Caco-2 (cell line): ENCODE data around the gene SGO1. TPM values are rescaled to one million over a fixed set of nuclear protein-coding genes. Genes with fewer than 3 reads are reported as not detected.

Experiments used
- BruUV-seq: library from RNA; stranded (reverse); fragments of 400-500 nt; replicated peaks from 2 replicates; lab custom pipeline; 2021; lab: Mats Ljungman, UMichigan
- CTCF ChIA-PET: fragments of 300-600 bp; sonication (Branson Sonifier 250); formaldehyde crosslinking; loops from one replicate; lab custom pipeline; 2022; ENCODE audit warnings: antibody characterized with exemption; lab: Charles Lee
- POLR2A ChIA-PET: fragments of 300-600 bp; sonication (Branson Sonifier 250); formaldehyde crosslinking; loops from one replicate; lab custom pipeline; 2022; ENCODE audit warnings: antibody characterized with exemption; lab: Charles Lee
- DNase-seq, 2 experiments: peaks; one replicate each; pipeline versions ENCODE4 v3.0.0 to v3.0.0-alpha.2; 2020 to 2022
- H3K27me3 ChIP-seq: replicated peaks from 2 replicates; pipeline ENCODE4 v1.6.0; 2011; ENCODE audit warnings: low read length; ENCODE audit not compliant: control insufficient read depth, insufficient read depth
- H3K36me3 ChIP-seq: 2 replicates; pipeline ENCODE4 v1.5.1; 2011; ENCODE audit warnings: low read length; ENCODE audit not compliant: control insufficient read depth, insufficient read depth
- H3K4me1 ChIP-seq: fragments of 250-450 bp; sonication (Bioruptor Pico); 2 replicates; pipeline ENCODE4 v1.5.1; 2020; ENCODE audit warnings: mild to moderate bottlenecking
- H3K4me3 ChIP-seq: 2 replicates; pipeline ENCODE4 v1.5.1; 2011; ENCODE audit warnings: low read depth, mild to moderate bottlenecking, control low read depth, low read length
- H3K9me3 ChIP-seq: fragments of 250-450 bp; sonication (Bioruptor Pico); 2 replicates; pipeline ENCODE4 v1.5.1; 2020; ENCODE audit warnings: mild to moderate bottlenecking, moderate library complexity
- H3K27ac Mint-ChIP-seq: one replicate; pipeline ENCODE4 v1.8.0; 2022; ENCODE audit warnings: mixed read lengths; ENCODE audit not compliant: unreplicated experiment
- H3K27me3 Mint-ChIP-seq: one replicate; pipeline ENCODE4 v1.8.0; 2022; ENCODE audit warnings: mixed read lengths; ENCODE audit not compliant: insufficient read depth, unreplicated experiment
- H3K36me3 Mint-ChIP-seq: one replicate; pipeline ENCODE4 v1.8.0; 2022; ENCODE audit warnings: mild to moderate bottlenecking, mixed read lengths; ENCODE audit not compliant: insufficient read depth, unreplicated experiment
- H3K4me1 Mint-ChIP-seq: one replicate; pipeline ENCODE4 v1.8.0; 2022; ENCODE audit warnings: low read depth, mixed read lengths; ENCODE audit not compliant: unreplicated experiment
- H3K4me3 Mint-ChIP-seq: one replicate; pipeline ENCODE4 v1.8.0; 2022; ENCODE audit warnings: mild to moderate bottlenecking, moderate library complexity, mixed read lengths; ENCODE audit not compliant: unreplicated experiment
- H3K9me3 Mint-ChIP-seq: one replicate; pipeline ENCODE4 v1.8.0; 2022; ENCODE audit warnings: mixed read lengths; ENCODE audit not compliant: unreplicated experiment
- intact Hi-C: fragments of 100-400 bp; cut with micrococcal nuclease; formaldehyde crosslinking; loops from one replicate; pipeline ENCODE4 v1.10.0; 2022; ENCODE audit not compliant: unreplicated experiment
- microRNA-seq: library from miRNA; unstranded; fragments of <30 nt; microRNA quantifications from one replicate; pipeline ENCODE4 v1.2.0, GENCODE V29; 2022
- total RNA-seq: library from RNA; stranded (reverse); gene quantifications from 2 replicates; pipeline ENCODE4 v1.2.3, GENCODE V29; 2022
- TF ChIP-seq, protein P1 (sequence below), 2 experiments: fragments of 200-600 bp in 1 of 2; IDR thresholded peaks; 1 replicate in 1 of 2; 2 replicates in 1 of 2; pipeline versions ENCODE4 v1.5.1 to v1.8.0; 2011 to 2022; ENCODE audit warnings: antibody characterized with exemption in 1 of 2, control low read depth in 1 of 2, inconsistent platforms in 1 of 2, low read depth in 1 of 2, low read length in 1 of 2, mild to moderate bottlenecking in 1 of 2, moderate library complexity in 1 of 2; ENCODE audit not compliant: insufficient read depth in 1 of 2, severe bottlenecking in 1 of 2, unreplicated experiment in 1 of 2

Gene SGO1
- total RNA-seq, 1 experiment from 2014 or later, result 24.2 TPM

DNA sequence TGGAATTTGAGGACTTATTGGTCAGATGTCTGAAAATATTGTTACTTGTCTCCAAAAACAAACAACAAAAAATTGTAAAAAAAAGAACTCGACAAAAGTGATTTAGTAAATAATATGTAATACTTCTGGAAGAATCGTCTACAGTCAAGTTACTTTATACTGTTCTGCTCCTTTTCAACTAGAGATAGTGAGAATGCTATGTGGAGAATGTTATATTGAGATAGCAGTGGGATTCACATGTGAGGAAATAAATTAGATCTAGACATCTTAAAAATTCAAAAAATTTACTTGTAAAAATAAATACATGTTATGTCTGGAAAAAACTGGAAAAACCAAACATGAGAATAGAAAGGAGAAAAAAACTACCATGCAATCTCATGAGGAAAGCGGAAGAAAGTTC is 64.9 kb downstream of the SGO1 start:
- no TSS peak for BruUV-seq
- no peaks in the 10 kb centered on the region for H3K36me3 ChIP-seq

More for the DNA sequence above, 64.9 kb downstream of the SGO1 start:
- Histone ChIP-seq H3K4me3 (no peak overlapping the region), H3K9me3 (no peaks in the 10 kb centered on the region), H3K27me3 (no peaks in the 10 kb centered on the region), H3K4me1 (no peaks in the 10 kb centered on the region)
- Mint-ChIP-seq H3K27ac (no peak overlapping the region), H3K4me3 (no peak overlapping the region), H3K27me3 (no peaks in the 10 kb centered on the region), H3K9me3 (no peaks in the 10 kb centered on the region), H3K4me1 (no peaks in the 10 kb centered on the region), H3K36me3 (no peaks in the 10 kb centered on the region)
- no peak for DNase-seq
- intact Hi-C loops, result no loop called here
- TF ChIP-seq, protein P1, sequence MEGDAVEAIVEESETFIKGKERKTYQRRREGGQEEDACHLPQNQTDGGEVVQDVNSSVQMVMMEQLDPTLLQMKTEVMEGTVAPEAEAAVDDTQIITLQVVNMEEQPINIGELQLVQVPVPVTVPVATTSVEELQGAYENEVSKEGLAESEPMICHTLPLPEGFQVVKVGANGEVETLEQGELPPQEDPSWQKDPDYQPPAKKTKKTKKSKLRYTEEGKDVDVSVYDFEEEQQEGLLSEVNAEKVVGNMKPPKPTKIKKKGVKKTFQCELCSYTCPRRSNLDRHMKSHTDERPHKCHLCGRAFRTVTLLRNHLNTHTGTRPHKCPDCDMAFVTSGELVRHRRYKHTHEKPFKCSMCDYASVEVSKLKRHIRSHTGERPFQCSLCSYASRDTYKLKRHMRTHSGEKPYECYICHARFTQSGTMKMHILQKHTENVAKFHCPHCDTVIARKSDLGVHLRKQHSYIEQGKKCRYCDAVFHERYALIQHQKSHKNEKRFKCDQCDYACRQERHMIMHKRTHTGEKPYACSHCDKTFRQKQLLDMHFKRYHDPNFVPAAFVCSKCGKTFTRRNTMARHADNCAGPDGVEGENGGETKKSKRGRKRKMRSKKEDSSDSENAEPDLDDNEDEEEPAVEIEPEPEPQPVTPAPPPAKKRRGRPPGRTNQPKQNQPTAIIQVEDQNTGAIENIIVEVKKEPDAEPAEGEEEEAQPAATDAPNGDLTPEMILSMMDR (IDR thresholded peaks at IDR 0.05; ENCODE audit: insufficient read depth in 1 of 2, low read depth in 1 of 2, low read length in 1 of 2, severe bottlenecking in 1 of 2, unreplicated experiment in 1 of 2), result no peak
- ChIA-PET CTCF (no interaction called here), POLR2A (no interaction called here)

Small RNAs within 50 kb of the gene (microRNA-seq; reads per million reads assigned to microRNA genes)
- not detected for gene MIR3135A

Other genes with a start within 250 kb of the SGO1 start
- 63.1 and 69.5 TPM in 2 replicates for gene RAB5A, start 239.1 kb downstream of the SGO1 start, total RNA-seq
- gene PP2D1, start 173.9 kb downstream of the SGO1 start, total RNA-seq, result not detected in 2 replicates
- gene KAT2B, start 145.8 kb downstream of the SGO1 start, total RNA-seq, result 8.1 and 9.8 TPM in 2 replicates